Measurements from ENCODE around the gene HPCAL4. TPM values are rescaled to one million over a fixed set of nuclear protein-coding genes. Genes with fewer than 3 reads are reported as not detected.

HPCAL4 gene
- polyA plus RNA-seq (2013, experiment 1 of 2): 0.01 TPM
- 0.01 TPM for polyA plus RNA-seq (2013, experiment 2 of 2)

GRCh38 chr1:39691383-39692151, at the start of gene HPCAL4:
TSS of gene HPCAL4 (minus strand) at chr1:39691433. CDS start at chr1:39684603, 6,830 bp downstream.
- Histone ChIP-seq H4K91ac (ENCODE audit: low read length) (peak within 1 kb of the TSS; percentile 45), H3K9me3 (ENCODE audit: control insufficient read depth, low read length) (no peaks in the 10 kb centered on the region), H2BK120ac (ENCODE audit: low read depth, low read length) (no peak within 1 kb of the TSS), H2AK5ac (ENCODE audit: low read length, severe bottlenecking) (no peak within 1 kb of the TSS), H2AFZ (ENCODE audit: low read depth, low read length) (no peak within 1 kb of the TSS), H3K23ac (ENCODE audit: low read length in 2 of 2) (peak within 1 kb of the TSS in 1 of 2 experiments; percentile 75), H3K36me3 (ENCODE audit: control insufficient read depth in 1 of 2, insufficient read depth in 2 of 2, low read depth in 1 of 2, low read length in 2 of 2) (no peaks in the 10 kb centered on the region), H3K4me3 (ENCODE audit: insufficient read depth in 1 of 2, low read depth in 1 of 2, low read length in 2 of 2) (peak within 1 kb of the TSS in 1 of 2 experiments; percentile 29), H3K18ac (ENCODE audit: low read depth in 1 of 2, low read length in 2 of 2) (no peak within 1 kb of the TSS), H3K27me3 (ENCODE audit: control insufficient read depth in 1 of 2, insufficient read depth in 1 of 2, low read length in 2 of 2) (peaks cover 92 to 95% of the 10 kb centered on the region in 2 experiments), H3K4me2 (ENCODE audit: low read length, poor library complexity, severe bottlenecking) (peak within 1 kb of the TSS; percentile 43), H2BK12ac (ENCODE audit: low read length in 2 of 2) (no peak within 1 kb of the TSS), H3K9ac (ENCODE audit: low read length) (no peak within 1 kb of the TSS), H3K4me1 (ENCODE audit: control insufficient read depth, insufficient read depth, low read depth, low read length) (peaks cover 14% of the 10 kb centered on the region), H3K4ac (ENCODE audit: low read depth in 1 of 2, low read length in 2 of 2) (no peak within 1 kb of the TSS), H3K27ac (ENCODE audit: low read length, poor library complexity, severe bottlenecking) (no peak within 1 kb of the TSS), H4K8ac (ENCODE audit: low read length) (no peak within 1 kb of the TSS), H2BK5ac (ENCODE audit: low read depth, low read length, poor library complexity, severe bottlenecking) (no peak within 1 kb of the TSS), H3K79me1 (replicated peaks; ENCODE audit: low read length, poor library complexity, severe bottlenecking) (no peaks in the 10 kb centered on the region), H3K14ac (ENCODE audit: low read length in 2 of 2) (peak within 1 kb of the TSS in 1 of 2 experiments; percentile 44), H2BK15ac (ENCODE audit: low read depth, poor library complexity, severe bottlenecking) (no peak within 1 kb of the TSS)
- 21% methylated on average over 28 of the region's 47 CpGs for WGBS
- peak; percentile 83 for DNase-seq

DNA sequence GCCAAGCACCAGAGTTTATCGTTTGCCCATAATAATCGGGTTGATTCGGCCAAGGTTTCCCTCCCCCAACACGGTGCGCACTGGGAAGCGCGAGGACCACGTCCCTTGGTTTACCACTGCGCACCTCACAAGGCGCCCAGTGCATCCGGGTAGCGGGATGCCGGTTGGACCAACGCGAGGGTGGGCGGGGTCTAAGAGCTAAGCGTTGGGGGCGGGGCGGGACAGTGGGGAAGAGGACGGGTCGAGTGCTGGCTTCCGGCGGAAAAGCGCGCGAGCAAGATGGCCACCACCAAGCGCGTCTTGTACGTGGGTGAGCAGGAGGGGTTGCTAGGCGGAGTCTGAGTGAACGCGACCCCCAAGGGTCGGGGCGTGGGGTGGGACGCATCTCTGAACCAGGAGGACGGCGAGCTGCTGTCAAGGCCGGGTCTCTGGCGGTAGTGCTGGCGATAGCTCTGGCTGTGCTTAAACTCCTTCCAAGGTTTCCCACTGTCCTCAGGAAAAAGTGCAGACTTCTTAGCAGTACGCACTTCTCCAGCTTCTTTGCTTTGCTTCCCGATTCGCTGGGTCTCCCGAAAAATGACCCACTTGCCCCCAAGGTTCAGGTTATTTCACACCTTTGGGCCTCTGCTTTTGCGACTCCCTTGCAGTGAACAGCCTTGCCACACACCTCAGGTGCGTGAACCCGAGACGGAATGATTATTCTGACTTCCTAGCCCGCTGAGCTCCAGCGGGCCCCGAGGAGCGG, 47.6 kb upstream of the HPCAL4 start, which contains the start of gene PPIE:
Gene PPIE, plus strand, starts transcription at position 261 of the 745 bp plus-strand sequence. Its CDS starts 19 bp downstream, at position 280.
- no peak within 1 kb of the TSS for H3K23ac ChIP-seq (ENCODE audit: low read length in 2 of 2)
- H3K27me3 ChIP-seq (ENCODE audit: control insufficient read depth in 1 of 2, insufficient read depth in 1 of 2, low read length in 2 of 2): peaks cover 20 to 23% of the 10 kb centered on the region in 2 experiments
- H3K4me1 ChIP-seq (ENCODE audit: control insufficient read depth, insufficient read depth, low read depth, low read length): peaks cover 6% of the 10 kb centered on the region
- H2BK12ac ChIP-seq (ENCODE audit: low read length in 2 of 2): no peak within 1 kb of the TSS
- H3K79me1 ChIP-seq (replicated peaks; ENCODE audit: low read length, poor library complexity, severe bottlenecking): peaks cover 24% of the 10 kb centered on the region
- 1% methylated on average over 52 of the region's 52 CpGs for WGBS
- H3K4me2 ChIP-seq (ENCODE audit: low read length, poor library complexity, severe bottlenecking): peak within 1 kb of the TSS; percentile 75
- H3K9me3 ChIP-seq (ENCODE audit: control insufficient read depth, low read length): no peaks in the 10 kb centered on the region
- peak; percentile 86 for DNase-seq
- peak within 1 kb of the TSS; percentile 74 to 95 for H3K4me3 ChIP-seq (ENCODE audit: insufficient read depth in 1 of 2, low read depth in 1 of 2, low read length in 2 of 2)
- peak within 1 kb of the TSS; percentile 21 for H3K27ac ChIP-seq (ENCODE audit: low read length, poor library complexity, severe bottlenecking)
- peak within 1 kb of the TSS; percentile 48 for H4K91ac ChIP-seq (ENCODE audit: low read length)
- no peak within 1 kb of the TSS for H2BK5ac ChIP-seq (ENCODE audit: low read depth, low read length, poor library complexity, severe bottlenecking)
- H2BK15ac ChIP-seq (ENCODE audit: low read depth, poor library complexity, severe bottlenecking): peak within 1 kb of the TSS; percentile 60
- no peak within 1 kb of the TSS for H2AK5ac ChIP-seq (ENCODE audit: low read length, severe bottlenecking)
- peak within 1 kb of the TSS; percentile 91 for H3K9ac ChIP-seq (ENCODE audit: low read length)
- peak within 1 kb of the TSS; percentile 42 to 85 for H3K4ac ChIP-seq (ENCODE audit: low read depth in 1 of 2, low read length in 2 of 2)
- H2BK120ac ChIP-seq (ENCODE audit: low read depth, low read length): no peak within 1 kb of the TSS
- H3K14ac ChIP-seq (ENCODE audit: low read length in 2 of 2): peak within 1 kb of the TSS in 1 of 2 experiments; percentile 89
- peak within 1 kb of the TSS; percentile 91 for H2AFZ ChIP-seq (ENCODE audit: low read depth, low read length)
- peaks cover 8 to 39% of the 10 kb centered on the region in 2 experiments for H3K36me3 ChIP-seq (ENCODE audit: control insufficient read depth in 1 of 2, insufficient read depth in 2 of 2, low read depth in 1 of 2, low read length in 2 of 2)
- H4K8ac ChIP-seq (ENCODE audit: low read length): peak within 1 kb of the TSS; percentile 86
- H3K18ac ChIP-seq (ENCODE audit: low read depth in 1 of 2, low read length in 2 of 2): peak within 1 kb of the TSS; percentile 60 to 95

- H3K27me3 ChIP-seq (ENCODE audit: control insufficient read depth in 1 of 2, insufficient read depth in 1 of 2, low read length in 2 of 2): peaks cover 27 to 33% of the 10 kb centered on the region in 2 experiments
- 95% methylated on average over 4 of the region's 9 CpGs for WGBS
Observed at GRCh38 chr1:39737546-39738169, 46.4 kb upstream of the HPCAL4 start.

More at GRCh38 chr1:39737546-39738169, 46.4 kb upstream of the HPCAL4 start:
- peak; percentile 24 for DNase-seq
- H4K91ac ChIP-seq (ENCODE audit: low read length): no peak overlapping the region
- no peak overlapping the region for H3K4me3 ChIP-seq (ENCODE audit: insufficient read depth in 1 of 2, low read depth in 1 of 2, low read length in 2 of 2)
- peaks cover 3 to 27% of the 10 kb centered on the region in 2 experiments for H3K36me3 ChIP-seq (ENCODE audit: control insufficient read depth in 1 of 2, insufficient read depth in 2 of 2, low read depth in 1 of 2, low read length in 2 of 2)
- H3K9me3 ChIP-seq (ENCODE audit: control insufficient read depth, low read length): no peaks in the 10 kb centered on the region
- no peak overlapping the region for H3K14ac ChIP-seq (ENCODE audit: low read length in 2 of 2)
- H4K8ac ChIP-seq (ENCODE audit: low read length): no peak overlapping the region
- H3K4me1 ChIP-seq (ENCODE audit: control insufficient read depth, insufficient read depth, low read depth, low read length): peaks cover 6% of the 10 kb centered on the region
- H2BK12ac ChIP-seq (ENCODE audit: low read length in 2 of 2): peak overlapping the region in 1 of 2 experiments; percentile 19
- H3K23ac ChIP-seq (ENCODE audit: low read length in 2 of 2): no peak overlapping the region
- no peak overlapping the region for H2BK5ac ChIP-seq (ENCODE audit: low read depth, low read length, poor library complexity, severe bottlenecking)
- no peak overlapping the region for H3K4me2 ChIP-seq (ENCODE audit: low read length, poor library complexity, severe bottlenecking)
- H2BK15ac ChIP-seq (ENCODE audit: low read depth, poor library complexity, severe bottlenecking): no peak overlapping the region
- no peak overlapping the region for H2BK120ac ChIP-seq (ENCODE audit: low read depth, low read length)
- no peak overlapping the region for H3K9ac ChIP-seq (ENCODE audit: low read length)
- H3K18ac ChIP-seq (ENCODE audit: low read depth in 1 of 2, low read length in 2 of 2): no peak overlapping the region
- no peak overlapping the region for H2AK5ac ChIP-seq (ENCODE audit: low read length, severe bottlenecking)
- H3K4ac ChIP-seq (ENCODE audit: low read depth in 1 of 2, low read length in 2 of 2): no peak overlapping the region
- H2AFZ ChIP-seq (ENCODE audit: low read depth, low read length): no peak overlapping the region
- peaks cover 15% of the 10 kb centered on the region for H3K79me1 ChIP-seq (replicated peaks; ENCODE audit: low read length, poor library complexity, severe bottlenecking)
- H3K27ac ChIP-seq (ENCODE audit: low read length, poor library complexity, severe bottlenecking): no peak overlapping the region
